H1 (cell line): ENCODE results near the gene TFE3. TPM values are rescaled to one million over a fixed set of nuclear protein-coding genes. Genes with fewer than 3 reads are reported as not detected.

ENCODE experiments used
- CTCF ChIA-PET: fragments of 300-600 bp; sonication (Branson Sonifier 250); formaldehyde crosslinking; loops from one replicate; lab custom pipeline; 2021; ENCODE audit not compliant: partially characterized antibody; lab: Charles Lee
- POLR2A ChIA-PET: fragments of 300-600 bp; sonication (Branson Sonifier 250); formaldehyde crosslinking; loops from one replicate; lab custom pipeline; 2021; ENCODE audit warnings: inconsistent platforms; ENCODE audit not compliant: partially characterized antibody; lab: Charles Lee
- DNase-seq, 2 experiments: peaks; one replicate each; pipeline versions ENCODE4 v3.0.0 to v3.0.0-alpha.2; 2010 to 2022; ENCODE audit warnings: low spot score in 2 of 2, low read depth in 1 of 2, mixed read lengths in 1 of 2
- FAIRE-seq: peaks from 2 replicates; lab custom pipeline; 2011; peaks lifted over from hg19 to GRCh38; lab: Jason Lieb, UNC
- H2AFZ ChIP-seq: 2 replicates; pipeline ENCODE4 v1.8.1; 2012; ENCODE audit warnings: low read length, inconsistent platforms
- H2AK5ac ChIP-seq: 2 replicates; pipeline ENCODE4 v1.6.1; 2013; ENCODE audit warnings: low read depth, low read length
- H2BK120ac ChIP-seq: replicated peaks from 2 replicates; pipeline ENCODE3; 2013; ENCODE audit warnings: low read depth, low read length, inconsistent platforms
- H2BK12ac ChIP-seq: 2 replicates; pipeline ENCODE4 v1.6.1; 2013; ENCODE audit warnings: low read depth, low read length
- H2BK15ac ChIP-seq: 2 replicates; pipeline ENCODE4 v1.6.1; 2013; ENCODE audit warnings: low read length
- H2BK20ac ChIP-seq: 2 replicates; pipeline ENCODE4 v1.6.1; 2013; ENCODE audit warnings: low read length
- H2BK5ac ChIP-seq: 2 replicates; pipeline ENCODE4 v1.6.1; 2013; ENCODE audit warnings: low read depth, low read length
- H3K14ac ChIP-seq: 2 replicates; pipeline ENCODE4 v1.6.1; 2013; ENCODE audit warnings: inconsistent platforms; ENCODE audit not compliant: insufficient read length
- H3K18ac ChIP-seq: 2 replicates; pipeline ENCODE4 v1.6.1; 2013; ENCODE audit warnings: low read length; ENCODE audit errors: extremely low read depth
- H3K23ac ChIP-seq: 2 replicates; pipeline ENCODE4 v1.6.1; 2013; ENCODE audit warnings: inconsistent platforms; ENCODE audit not compliant: insufficient read length
- H3K23me2 ChIP-seq: 2 replicates; pipeline ENCODE4 v1.6.1; 2013; ENCODE audit warnings: low read depth, low read length
- H3K27ac ChIP-seq: 2 replicates; pipeline ENCODE4 v1.6.1; 2011; ENCODE audit warnings: low read depth, low read length, inconsistent platforms
- H3K27me3 ChIP-seq, 4 experiments: replicated peaks in 1 of 4; 1 replicate in 1 of 4; 2 replicates in 3 of 4; pipeline versions ENCODE4 v1.6.1 to v1.8.1; 2011 to 2013; ENCODE audit warnings: low read length in 3 of 4, mild to moderate bottlenecking in 3 of 4, inconsistent platforms in 2 of 4, mixed read lengths in 2 of 4, moderate library complexity in 1 of 4; ENCODE audit not compliant: control insufficient read depth in 3 of 4, insufficient read depth in 3 of 4; ENCODE audit errors: extremely low read depth in 1 of 4
- H3K36me3 ChIP-seq, 4 experiments: 2 replicates each; pipeline versions ENCODE4 v1.6.1 to v1.8.1; 2011 to 2013; ENCODE audit warnings: mild to moderate bottlenecking in 4 of 4, low read length in 3 of 4, moderate library complexity in 2 of 4, control low read depth in 1 of 4, inconsistent platforms in 1 of 4; ENCODE audit not compliant: insufficient read depth in 4 of 4, control insufficient read depth in 2 of 4
- H3K4ac ChIP-seq: replicated peaks from 2 replicates; pipeline ENCODE3; 2013; ENCODE audit warnings: low read length, low read depth, mixed read lengths, inconsistent platforms; ENCODE audit not compliant: insufficient read length
- H3K4me1 ChIP-seq, 4 experiments: replicated peaks in 1 of 4; 1 replicate in 1 of 4; 2 replicates in 3 of 4; pipeline versions ENCODE4 v1.6.1 to v1.8.1; 2011 to 2013; ENCODE audit warnings: low read length in 3 of 4, inconsistent platforms in 2 of 4, mixed read lengths in 1 of 4; ENCODE audit not compliant: insufficient read depth in 4 of 4, control insufficient read depth in 3 of 4
- H3K4me2 ChIP-seq, 2 experiments: 2 replicates each; pipeline versions ENCODE4 v1.6.1 to v1.8.1; 2011 to 2013; ENCODE audit warnings: low read depth in 2 of 2, low read length in 2 of 2, control low read depth in 1 of 2, inconsistent platforms in 1 of 2, mild to moderate bottlenecking in 1 of 2; ENCODE audit not compliant: insufficient read depth in 1 of 2
- H3K4me3 ChIP-seq, 4 experiments: fragments of 200-600, 300-600 bp in 1 of 4; sonication (generic), shearing (Covaris generic), sonication (Bioruptor Twin) in 1 of 4; 2 replicates each; pipeline versions ENCODE4 v1.5.1 to v1.8.1; 2011 to 2016; ENCODE audit warnings: low read length in 4 of 4, low read depth in 3 of 4, control low read depth in 2 of 4, inconsistent platforms in 2 of 4, mild to moderate bottlenecking in 2 of 4, mixed read lengths in 1 of 4, moderate library complexity in 1 of 4; ENCODE audit not compliant: insufficient read depth in 2 of 4; ENCODE audit errors: extremely low read depth in 1 of 4
- H3K56ac ChIP-seq: replicated peaks from 2 replicates; pipeline ENCODE3; 2013; ENCODE audit warnings: low read depth, mild to moderate bottlenecking, mixed read lengths, low read length, inconsistent platforms; ENCODE audit not compliant: insufficient read length
- H3K79me1 ChIP-seq: 2 replicates; pipeline ENCODE4 v1.6.1; 2013; ENCODE audit warnings: low read depth, low read length, control low read depth
- H3K79me2 ChIP-seq, 2 experiments: 2 replicates each; pipeline versions ENCODE4 v1.6.1 to v1.8.1; 2012 to 2013; ENCODE audit warnings: low read length in 2 of 2, mild to moderate bottlenecking in 2 of 2, inconsistent platforms in 1 of 2; ENCODE audit not compliant: insufficient read depth in 2 of 2, control insufficient read depth in 1 of 2
- H3K9ac ChIP-seq, 4 experiments: replicated peaks in 1 of 4; 1 replicate in 1 of 4; 2 replicates in 3 of 4; pipeline versions ENCODE4 v1.6.1 to v1.8.1; 2011 to 2013; ENCODE audit warnings: low read depth in 3 of 4, low read length in 3 of 4, control low read depth in 2 of 4, mild to moderate bottlenecking in 2 of 4, moderate library complexity in 2 of 4, inconsistent platforms in 1 of 4; ENCODE audit errors: extremely low read depth in 1 of 4
- H3K9me3 ChIP-seq, 2 experiments: 2 replicates each; pipeline versions ENCODE4 v1.6.1 to v1.8.1; 2012 to 2013; ENCODE audit warnings: mild to moderate bottlenecking in 2 of 2, moderate library complexity in 2 of 2, control low read depth in 1 of 2, inconsistent platforms in 1 of 2, low read depth in 1 of 2, low read length in 1 of 2, mixed read lengths in 1 of 2; ENCODE audit not compliant: insufficient read depth in 2 of 2
- H4K20me1 ChIP-seq, 2 experiments: replicated peaks in 1 of 2; 2 replicates each; pipeline versions ENCODE3 to v1.8.1; 2011 to 2013; ENCODE audit warnings: inconsistent platforms in 2 of 2, low read length in 2 of 2, mild to moderate bottlenecking in 1 of 2; ENCODE audit not compliant: insufficient read depth in 2 of 2, control insufficient read depth in 1 of 2
- H4K5ac ChIP-seq: 2 replicates; pipeline ENCODE4 v1.6.1; 2013; ENCODE audit warnings: low read length, low read depth, mixed read lengths, inconsistent platforms; ENCODE audit not compliant: insufficient read length
- H4K8ac ChIP-seq: 2 replicates; pipeline ENCODE4 v1.8.0; 2013; ENCODE audit warnings: mild to moderate bottlenecking, moderate library complexity, low read length, inconsistent platforms; ENCODE audit not compliant: insufficient read depth; ENCODE audit errors: extremely low read depth
- H4K91ac ChIP-seq: replicated peaks from 2 replicates; pipeline ENCODE3; 2013; ENCODE audit warnings: low read length, mixed read lengths, inconsistent platforms; ENCODE audit not compliant: insufficient read length
- BRCA1 ChIP-seq: IDR thresholded peaks from 2 replicates; pipeline ENCODE4 v1.6.1; 2012; ENCODE audit warnings: low read depth, low read length, improper control_type of control experiment
- WGBS, 2 experiments: shearing (Covaris generic) in 1 of 2; methylation state at CpG; one replicate each; pipeline versions ENCODE4 v1.1.6 to v1.1.7; 2013 to 2015; ENCODE audit warnings: low lambda C conversion rate in 2 of 2, mixed read lengths in 2 of 2, inconsistent platforms in 1 of 2, low coverage in 1 of 2, missing lambda C conversion rate in 1 of 2; ENCODE audit not compliant: insufficient replicate concordance in 2 of 2, insufficient coverage in 1 of 2, insufficient read length in 1 of 2; ENCODE audit errors: extremely low coverage in 1 of 2, missing lambda C conversion rate in 1 of 2; 5-methylcytosine and 5-hydroxymethylcytosine counted together
- polyA plus RNA-seq, 7 experiments: library from polyadenylated mRNA; depleted of rRNA in 3 of 7; stranded (reverse) in 5 of 7; unstranded in 2 of 7; fragments of >200 nt in 5 of 7; fragments of 200-250 nt in 2 of 7; gene quantifications; 1 replicate in 5 of 7; 2 replicates in 1 of 7; 4 replicates in 1 of 7; pipeline versions ENCODE4 v1.2.1 to v1.2.3, GENCODE V29; 2011 to 2013; ENCODE audit warnings: missing spikeins in 2 of 7, mixed read lengths in 2 of 7
- total RNA-seq: library from RNA; stranded (reverse); fragmentation: NEBNext Ultra II Directional; extraction: Animal tissue kit (Norgen Biotek cat#: 25700); gene quantifications from 2 replicates; pipeline ENCODE4 v1.2.1, GENCODE V29; 2021

TFE3 gene
- total and polyA plus RNA-seq, 2 of the 8 experiments (the other 6 are each of a cell fraction or from before 2014, with no cell fraction given): 33.7 to 52.9 TPM

DNA sequence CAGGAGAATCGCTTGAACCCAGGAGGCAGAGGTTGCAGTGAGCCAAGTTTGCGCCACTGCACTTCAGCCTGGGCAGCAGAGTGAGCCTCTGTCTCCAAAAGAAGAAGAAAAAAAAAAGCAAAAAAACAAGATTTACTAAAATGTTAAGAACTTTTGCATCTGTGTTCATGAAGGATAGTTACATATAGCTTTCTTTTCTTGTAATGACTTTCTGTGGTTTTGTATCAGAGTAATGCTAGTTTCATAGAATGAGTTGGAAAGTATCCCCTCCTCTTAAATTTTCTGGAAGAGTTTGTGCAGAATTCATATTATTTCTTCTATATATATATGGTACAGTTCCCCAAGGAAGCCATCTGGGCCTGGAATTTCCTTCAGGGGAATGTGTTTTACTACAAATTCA, 24.1 kb downstream of the TFE3 start:
- no peak overlapping the region for H4K5ac ChIP-seq
- no peak overlapping the region for H3K18ac ChIP-seq
- no peak overlapping the region for H2BK12ac ChIP-seq
- no peak for TF ChIP-seq BRCA1
- ChIA-PET CTCF (no interaction called here), POLR2A (interaction anchor here (0.7 to 1.1 kb wide), 2 partner anchors 9 to 12 kb away, joined by 3 read pairs; no protein-coding TSS in a partner anchor)
- no peaks in the 10 kb centered on the region for H3K27me3 ChIP-seq
- H3K36me3 ChIP-seq: no peaks in the 10 kb centered on the region
- no peak overlapping the region for H2BK5ac ChIP-seq
- no peak overlapping the region for H3K4ac ChIP-seq
- no peak overlapping the region for H3K9ac ChIP-seq
- no peak overlapping the region for H2BK15ac ChIP-seq
- DNase-seq (no peak), FAIRE-seq (no peak)
- H4K91ac ChIP-seq: no peak overlapping the region
- no peak overlapping the region for H2BK20ac ChIP-seq
- no peak overlapping the region for H4K8ac ChIP-seq
- H3K4me2 ChIP-seq: no peak overlapping the region
- no peaks in the 10 kb centered on the region for H3K79me2 ChIP-seq
- H3K14ac ChIP-seq: no peak overlapping the region
- no peaks in the 10 kb centered on the region for H3K23me2 ChIP-seq
- no peak overlapping the region for H2BK120ac ChIP-seq
- WGBS, 2 experiments: 89% methylated on average over 1 of the region's 2 CpGs; no CpG with 5 or more reads in 1 of the 2 experiments
- H2AK5ac ChIP-seq: no peak overlapping the region
- no peak overlapping the region for H3K56ac ChIP-seq
- no peak overlapping the region for H3K4me3 ChIP-seq
- no peak overlapping the region for H3K23ac ChIP-seq
- no peak overlapping the region for H3K27ac ChIP-seq
- H2AFZ ChIP-seq: no peak overlapping the region
- no peaks in the 10 kb centered on the region for H3K4me1 ChIP-seq
- no peaks in the 10 kb centered on the region for H4K20me1 ChIP-seq
- H3K9me3 ChIP-seq: no peaks in the 10 kb centered on the region
- H3K79me1 ChIP-seq: no peaks in the 10 kb centered on the region
